Measurements from ENCODE around the gene RNU7-1. TPM values are rescaled to one million over a fixed set of nuclear protein-coding genes. Genes with fewer than 3 reads are reported as not detected.
A peak's percentile ranks its signal among the peaks of the same experiment; 100 is the strongest.

Gene RNU7-1
- total RNA-seq, 2 experiments from 2014 or later: not detected

DNA sequence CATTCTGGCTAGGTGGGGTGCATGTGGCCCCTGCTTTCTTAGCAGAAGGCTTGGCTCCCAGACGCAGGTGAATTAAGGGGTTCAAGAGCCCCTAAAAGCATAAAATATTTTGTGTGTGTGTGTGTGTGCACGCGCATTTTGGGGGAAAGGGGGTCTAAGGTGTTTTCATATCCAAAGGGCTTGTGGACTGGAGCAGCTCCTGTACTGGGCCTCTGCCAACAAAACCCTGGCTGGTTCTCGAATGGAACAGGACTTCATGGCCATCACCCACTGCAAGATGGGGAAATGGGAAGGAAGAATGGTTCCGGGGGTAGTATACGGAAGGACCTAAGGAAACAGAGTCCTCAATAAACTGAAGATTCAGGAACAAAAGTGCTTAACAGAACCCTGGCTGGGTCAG lies 19.8 kb upstream of the RNU7-1 start:
- Mint-ChIP-seq H3K4me3 (no peak overlapping the region), H3K27ac (peak overlapping the region; percentile 77), H3K36me3 (peaks cover 25% of the 10 kb centered on the region), H3K4me1 (peaks cover 54% of the 10 kb centered on the region), H3K27me3 (no peaks in the 10 kb centered on the region), H3K9me3 (ENCODE audit: low read depth) (no peaks in the 10 kb centered on the region)
- DNase-seq (no peak), ATAC-seq (no peak)
- CTCF ChIA-PET: interaction anchor here (0.6 to 11.0 kb wide), 17 partner anchors 9 to 222 kb away, joined by 3 to 116 read pairs (median 5); partner anchors contain the start of genes C12orf57, C1RL, ENO2 and LRRC23

GRCh38 chr12:6925239-6925539 lies 18.4 kb upstream of the RNU7-1 start:
- no peak for DNase-seq
- H3K4me3 Mint-ChIP-seq: no peak overlapping the region
- CTCF ChIA-PET: interaction anchor here (0.7 to 11.0 kb wide), 16 partner anchors 10 to 219 kb away, joined by 3 to 116 read pairs (median 8); partner anchors contain the start of genes C12orf57, C1RL, ENO2 and LRRC23
- H3K27ac Mint-ChIP-seq: no peak overlapping the region
- no peak for ATAC-seq
- no peaks in the 10 kb centered on the region for H3K9me3 Mint-ChIP-seq (ENCODE audit: low read depth)
- H3K27me3 Mint-ChIP-seq: no peaks in the 10 kb centered on the region
- peaks cover 14% of the 10 kb centered on the region for H3K36me3 Mint-ChIP-seq
- H3K4me1 Mint-ChIP-seq: peaks cover 54% of the 10 kb centered on the region

DNA sequence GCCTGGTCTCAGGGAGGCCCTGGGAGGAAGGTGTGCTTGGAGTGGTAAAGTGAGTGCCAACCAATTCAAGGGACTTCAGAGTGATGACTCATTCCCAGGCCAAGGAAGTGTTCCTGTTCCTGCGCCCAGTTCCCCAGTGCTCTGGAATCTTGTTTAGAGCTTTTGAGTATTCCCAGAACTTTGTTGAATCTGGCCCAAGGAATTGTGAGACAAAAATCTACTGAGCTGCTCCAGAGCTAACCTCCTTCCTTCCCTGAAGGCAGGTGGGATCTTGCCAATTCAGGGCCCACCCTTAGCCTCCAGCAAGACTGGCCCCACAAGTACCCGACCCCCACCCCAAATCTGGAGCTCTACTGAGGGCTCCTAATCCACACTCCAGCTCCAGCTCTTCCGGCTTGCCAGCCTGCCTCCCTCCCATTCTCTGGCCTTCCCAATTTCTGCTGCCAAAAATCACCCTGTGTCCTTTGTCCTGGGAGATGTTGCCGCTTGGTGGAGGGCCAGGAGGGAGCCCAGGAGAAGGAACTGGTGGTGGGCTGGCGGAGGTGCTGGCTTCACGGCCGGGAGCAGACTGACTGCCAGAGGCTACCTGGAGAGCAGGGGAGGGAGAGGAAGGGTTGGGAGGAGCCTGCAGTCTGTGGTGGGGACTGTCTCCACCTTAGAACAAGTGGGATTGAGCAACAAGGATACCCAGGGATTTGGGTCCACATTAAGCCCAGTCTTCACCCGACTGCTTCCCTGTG lies 17.9 kb upstream of the RNU7-1 start:
- Mint-ChIP-seq H3K27ac (no peak overlapping the region), H3K9me3 (ENCODE audit: low read depth) (no peaks in the 10 kb centered on the region), H3K4me3 (peak overlapping the region; percentile 36), H3K4me1 (peaks cover 57% of the 10 kb centered on the region), H3K36me3 (peaks cover 14% of the 10 kb centered on the region), H3K27me3 (no peaks in the 10 kb centered on the region)
- ATAC-seq: no peak
- DNase-seq: no peak
- CTCF ChIA-PET: interaction anchor here (0.7 to 11.0 kb wide), 16 partner anchors 11 to 187 kb away, joined by 3 to 116 read pairs (median 8); partner anchors contain the start of genes C12orf57, C1RL, ENO2 and LRRC23

GRCh38 chr12:6927379-6928021 lies 16.1 kb upstream of the RNU7-1 start, which contains the start of gene ATN1:
Gene ATN1 (plus strand): TSS chr12:6927959. CDS start chr12:6934002, 6,043 bp downstream.
- H3K9me3 Mint-ChIP-seq (ENCODE audit: low read depth): no peaks in the 10 kb centered on the region
- CTCF ChIA-PET: interaction anchor here (0.6 to 11.0 kb wide), 7 partner anchors 10 to 1032 kb away, joined by 3 to 116 read pairs (median 33); partner anchors contain the start of genes C12orf57, ENO2, LRRC23 and PTPN6
- H3K27ac Mint-ChIP-seq: peak within 1 kb of the TSS; percentile 89
- H3K36me3 Mint-ChIP-seq: peaks cover 6% of the 10 kb centered on the region
- ATAC-seq (peak; percentile 45), DNase-seq (peak; percentile 61)
- H3K4me1 Mint-ChIP-seq: peaks cover 60% of the 10 kb centered on the region
- H3K27me3 Mint-ChIP-seq: no peaks in the 10 kb centered on the region
- H3K4me3 Mint-ChIP-seq: peak within 1 kb of the TSS; percentile 82

DNA sequence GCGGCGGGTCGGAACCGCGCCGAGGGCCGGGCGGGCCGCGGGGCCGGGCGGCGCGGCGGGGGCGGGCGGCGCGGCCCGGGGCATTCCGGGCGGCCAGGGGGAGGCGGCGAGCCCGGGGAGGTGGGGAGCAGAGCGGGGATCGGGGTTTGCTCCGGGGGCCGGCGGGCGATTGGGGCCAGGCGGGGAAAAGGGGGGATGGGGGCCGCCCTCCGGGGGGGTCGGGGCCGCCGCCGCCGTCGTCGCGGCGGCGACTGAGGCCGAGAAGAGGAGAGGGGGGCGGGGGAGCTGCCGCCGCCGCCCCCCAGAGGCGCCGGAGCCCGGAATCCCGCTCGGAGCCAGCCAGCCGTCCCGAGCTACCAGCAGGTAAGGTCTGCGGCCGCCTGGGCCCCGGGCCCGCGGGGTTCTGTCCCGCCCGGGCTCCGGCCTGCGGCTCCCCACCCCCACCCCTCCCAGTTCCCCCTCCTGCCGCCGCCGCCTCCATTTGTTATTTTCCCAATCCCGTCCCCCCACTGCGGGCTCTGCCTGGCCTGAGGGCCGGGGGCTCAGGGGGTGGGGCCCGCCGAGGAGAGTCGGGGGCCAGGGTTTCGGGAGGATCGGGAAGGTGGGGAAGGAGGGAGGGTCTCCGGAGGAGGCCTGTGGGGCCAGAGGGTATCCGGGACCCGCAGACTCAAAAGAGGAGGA lies 15.5 kb upstream of the RNU7-1 start:
- DNase-seq: no peak
- Mint-ChIP-seq H3K4me3 (peak overlapping the region; percentile 78), H3K27me3 (no peaks in the 10 kb centered on the region), H3K27ac (peak overlapping the region; percentile 75), H3K4me1 (peaks cover 60% of the 10 kb centered on the region), H3K9me3 (ENCODE audit: low read depth) (no peaks in the 10 kb centered on the region), H3K36me3 (peaks cover 3% of the 10 kb centered on the region)
- CTCF ChIA-PET: interaction anchor here (1.0 to 11.0 kb wide), 7 partner anchors 9 to 39 kb away, joined by 3 to 116 read pairs (median 7); partner anchors contain the start of genes C12orf57, LRRC23, PTPN6 and RNU7-1
- peak; percentile 43 for ATAC-seq

DNA sequence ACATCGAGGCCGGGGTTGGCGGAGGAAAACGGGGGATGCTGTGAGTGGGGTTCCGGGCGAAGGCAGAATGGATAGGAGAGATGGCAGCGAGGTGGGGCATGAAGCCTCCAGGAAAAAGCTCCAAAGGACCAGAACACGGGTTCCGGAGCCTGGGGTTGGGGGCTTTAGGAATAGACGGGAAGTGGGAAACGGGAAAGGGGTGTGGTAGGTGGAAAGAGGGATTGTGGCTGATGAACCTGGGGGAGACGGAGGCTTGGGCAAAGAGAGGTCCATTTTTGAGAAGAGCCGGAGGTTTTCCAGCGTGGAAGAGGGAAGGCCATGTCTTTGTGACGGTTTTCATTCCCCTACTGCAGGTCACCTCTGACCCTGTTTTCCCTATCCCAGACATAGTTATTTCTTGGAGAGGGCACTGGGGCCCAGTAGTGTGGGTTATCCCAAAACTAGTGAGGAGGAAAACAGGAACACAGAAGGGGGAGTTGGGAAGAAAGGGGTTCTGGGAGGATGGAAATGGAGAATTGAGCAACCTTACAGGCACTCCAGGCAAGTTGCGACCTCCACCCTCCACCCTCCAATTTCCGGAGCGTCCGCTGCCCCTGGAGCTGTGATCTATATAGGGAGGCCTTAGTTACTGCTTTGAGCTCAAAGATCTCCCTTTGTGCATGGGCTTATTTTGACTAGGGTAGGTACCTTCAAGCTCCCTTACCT lies 14.8 kb upstream of the RNU7-1 start:
- Mint-ChIP-seq H3K9me3 (ENCODE audit: low read depth) (no peaks in the 10 kb centered on the region), H3K36me3 (peaks cover 3% of the 10 kb centered on the region), H3K27me3 (no peaks in the 10 kb centered on the region), H3K27ac (peak overlapping the region; percentile 75), H3K4me1 (peaks cover 62% of the 10 kb centered on the region), H3K4me3 (peak overlapping the region; percentile 78)
- CTCF ChIA-PET: interaction anchor here (1.0 to 11.0 kb wide), 7 partner anchors 9 to 38 kb away, joined by 3 to 116 read pairs (median 5); partner anchors contain the start of genes C12orf57, ENO2, PTPN6 and RNU7-1
- ATAC-seq (no peak), DNase-seq (no peak)

GRCh38 chr12:6929466-6930452 lies 13.9 kb upstream of the RNU7-1 start:
- Mint-ChIP-seq H3K9me3 (ENCODE audit: low read depth) (no peaks in the 10 kb centered on the region), H3K4me3 (peak overlapping the region; percentile 78), H3K4me1 (peaks cover 60% of the 10 kb centered on the region), H3K27me3 (no peaks in the 10 kb centered on the region), H3K27ac (peak overlapping the region; percentile 63), H3K36me3 (peaks cover 8% of the 10 kb centered on the region)
- DNase-seq (no peak), ATAC-seq (no peak)
- CTCF ChIA-PET: interaction anchor here (0.9 to 11.0 kb wide), 8 partner anchors 8 to 38 kb away, joined by 3 to 116 read pairs (median 4); partner anchors contain the start of genes C12orf57, ENO2, PTPN6 and RNU7-1

GRCh38 chr12:6932766-6933165 lies 10.8 kb upstream of the RNU7-1 start:
- peak overlapping the region; percentile 81 for H3K27ac Mint-ChIP-seq
- no peaks in the 10 kb centered on the region for H3K9me3 Mint-ChIP-seq (ENCODE audit: low read depth)
- CTCF ChIA-PET: interaction anchor here (1.0 to 2.9 kb wide), 5 partner anchors 11 to 60 kb away, joined by 3 to 15 read pairs (median 4); partner anchors contain the start of gene SPSB2
- H3K36me3 Mint-ChIP-seq: peaks cover 25% of the 10 kb centered on the region
- no peak overlapping the region for H3K4me3 Mint-ChIP-seq
- no peak for ATAC-seq
- DNase-seq: no peak
- no peaks in the 10 kb centered on the region for H3K27me3 Mint-ChIP-seq
- peaks cover 62% of the 10 kb centered on the region for H3K4me1 Mint-ChIP-seq

DNA sequence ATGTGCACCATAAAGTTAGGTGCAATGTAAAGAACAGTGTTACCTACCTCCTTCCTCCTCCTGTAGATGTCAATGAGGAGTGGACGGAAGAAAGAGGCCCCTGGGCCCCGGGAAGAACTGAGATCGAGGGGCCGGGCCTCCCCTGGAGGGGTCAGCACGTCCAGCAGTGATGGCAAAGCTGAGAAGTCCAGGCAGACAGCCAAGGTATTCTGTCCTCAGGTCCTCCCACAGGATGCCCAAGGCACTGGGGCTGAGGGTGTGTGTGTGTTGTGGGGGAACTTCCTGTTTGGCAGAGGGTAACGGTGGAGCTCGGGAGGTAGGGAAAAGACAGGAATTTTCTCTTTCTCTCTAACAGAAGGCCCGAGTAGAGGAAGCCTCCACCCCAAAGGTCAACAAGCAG lies 9.5 kb upstream of the RNU7-1 start:
- no peak for DNase-seq
- H3K9me3 Mint-ChIP-seq (ENCODE audit: low read depth): no peaks in the 10 kb centered on the region
- no peak for ATAC-seq
- H3K4me3 Mint-ChIP-seq: no peak overlapping the region
- H3K27ac Mint-ChIP-seq: peak overlapping the region; percentile 96
- peaks cover 23% of the 10 kb centered on the region for H3K36me3 Mint-ChIP-seq
- H3K27me3 Mint-ChIP-seq: no peaks in the 10 kb centered on the region
- CTCF ChIA-PET: interaction anchor here (1.0 to 7.7 kb wide), 9 partner anchors 10 to 65 kb away, joined by 3 to 116 read pairs (median 4); partner anchors contain the start of genes ATN1, C12orf57, ENO2 and RNU7-1
- H3K4me1 Mint-ChIP-seq: peaks cover 62% of the 10 kb centered on the region

DNA sequence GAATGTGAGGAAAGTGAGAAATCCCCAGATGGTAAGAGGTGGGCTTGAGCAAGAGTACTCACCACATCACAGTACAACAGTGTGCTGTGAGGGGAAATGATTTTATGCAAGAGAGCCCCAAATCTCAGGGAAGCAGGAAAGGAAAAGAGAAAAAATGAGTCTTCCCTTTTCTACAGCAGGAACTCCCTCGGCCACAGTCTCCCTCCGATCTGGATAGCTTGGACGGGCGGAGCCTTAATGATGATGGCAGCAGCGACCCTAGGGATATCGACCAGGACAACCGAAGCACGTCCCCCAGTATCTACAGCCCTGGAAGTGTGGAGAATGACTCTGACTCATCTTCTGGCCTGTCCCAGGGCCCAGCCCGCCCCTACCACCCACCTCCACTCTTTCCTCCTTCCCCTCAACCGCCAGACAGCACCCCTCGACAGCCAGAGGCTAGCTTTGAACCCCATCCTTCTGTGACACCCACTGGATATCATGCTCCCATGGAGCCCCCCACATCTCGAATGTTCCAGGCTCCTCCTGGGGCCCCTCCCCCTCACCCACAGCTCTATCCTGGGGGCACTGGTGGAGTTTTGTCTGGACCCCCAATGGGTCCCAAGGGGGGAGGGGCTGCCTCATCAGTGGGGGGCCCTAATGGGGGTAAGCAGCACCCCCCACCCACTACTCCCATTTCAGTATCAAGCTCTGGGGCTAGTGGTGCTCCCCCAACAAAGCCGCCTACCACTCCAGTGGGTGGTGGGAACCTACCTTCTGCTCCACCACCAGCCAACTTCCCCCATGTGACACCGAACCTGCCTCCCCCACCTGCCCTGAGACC lies 8.0 kb upstream of the RNU7-1 start:
- DNase-seq: no peak
- CTCF ChIA-PET: interaction anchor here (0.9 to 7.7 kb wide), 6 partner anchors 11 to 177 kb away, joined by 3 to 116 read pairs (median 4); partner anchors contain the start of genes ATN1, SPSB2 and TPI1

DNA sequence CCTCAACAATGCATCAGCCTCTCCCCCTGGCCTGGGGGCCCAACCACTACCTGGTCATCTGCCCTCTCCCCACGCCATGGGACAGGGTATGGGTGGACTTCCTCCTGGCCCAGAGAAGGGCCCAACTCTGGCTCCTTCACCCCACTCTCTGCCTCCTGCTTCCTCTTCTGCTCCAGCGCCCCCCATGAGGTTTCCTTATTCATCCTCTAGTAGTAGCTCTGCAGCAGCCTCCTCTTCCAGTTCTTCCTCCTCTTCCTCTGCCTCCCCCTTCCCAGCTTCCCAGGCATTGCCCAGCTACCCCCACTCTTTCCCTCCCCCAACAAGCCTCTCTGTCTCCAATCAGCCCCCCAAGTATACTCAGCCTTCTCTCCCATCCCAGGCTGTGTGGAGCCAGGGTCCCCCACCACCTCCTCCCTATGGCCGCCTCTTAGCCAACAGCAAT lies 7.4 kb upstream of the RNU7-1 start:
- CTCF ChIA-PET: interaction anchor here (0.9 to 17.6 kb wide), 8 partner anchors 12 to 177 kb away, joined by 3 to 709 read pairs (median 25); partner anchors contain the start of genes ATN1, PTPN6, SPSB2 and TPI1
- peak overlapping the region; percentile 96 for H3K27ac Mint-ChIP-seq
- no peak for ATAC-seq
- peaks cover 47% of the 10 kb centered on the region for H3K4me1 Mint-ChIP-seq
- DNase-seq: no peak
- no peaks in the 10 kb centered on the region for H3K27me3 Mint-ChIP-seq
- H3K9me3 Mint-ChIP-seq (ENCODE audit: low read depth): no peaks in the 10 kb centered on the region
- peaks cover 23% of the 10 kb centered on the region for H3K36me3 Mint-ChIP-seq
- H3K4me3 Mint-ChIP-seq: peak overlapping the region; percentile 87

More for the DNA sequence above, 8.0 kb upstream of the RNU7-1 start:
- Mint-ChIP-seq H3K36me3 (peaks cover 23% of the 10 kb centered on the region), H3K9me3 (ENCODE audit: low read depth) (no peaks in the 10 kb centered on the region), H3K27ac (peak overlapping the region; percentile 96), H3K4me1 (peaks cover 52% of the 10 kb centered on the region), H3K4me3 (peak overlapping the region; percentile 87), H3K27me3 (no peaks in the 10 kb centered on the region)
- no peak for ATAC-seq
